LNCaP clone FGC (cell line): ENCODE measurements around the gene DNAAF3.
"Not testable (repeated sequence)": the region's sequence is repeated elsewhere in the genome, so short reads cannot be mapped to it uniquely, and the experiment has no call there.

Experiments used
- DNase-seq: peaks from one replicate; pipeline ENCODE4 v3.0.0-alpha.2; 2011; ENCODE audit warnings: low read depth
- H3K4me3 ChIP-seq: 2 replicates; pipeline ENCODE4 v1.5.1; 2011; ENCODE audit warnings: mild to moderate bottlenecking, low read depth, low read length, control low read depth
- TF ChIP-seq, protein P1 (sequence below): IDR thresholded peaks from 2 replicates; pipeline ENCODE4 v1.5.1; 2012; ENCODE audit warnings: mild to moderate bottlenecking; ENCODE audit not compliant: control insufficient read depth, insufficient read depth; ENCODE audit errors: extremely low read depth

DNAAF3 gene

DNA sequence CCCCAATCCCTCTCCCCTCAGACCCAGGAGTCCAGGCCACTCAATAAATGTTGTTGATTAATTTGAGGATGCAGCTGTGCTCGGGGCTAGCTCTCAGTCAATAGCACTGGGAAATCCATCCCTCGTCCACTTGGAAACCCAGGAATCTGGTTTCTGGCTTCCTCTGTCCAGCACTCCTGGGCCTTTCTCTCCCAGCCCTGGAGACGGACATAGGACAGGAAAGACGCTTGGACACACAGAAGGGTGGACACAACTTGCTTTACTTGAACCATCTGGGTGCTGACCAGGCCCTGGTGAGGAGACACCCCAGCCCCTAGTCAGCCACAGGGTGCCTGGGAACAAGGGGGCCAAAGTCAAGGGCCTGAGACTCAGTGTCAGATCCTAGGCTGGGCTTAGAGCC is 8.0 kb downstream of the DNAAF3 start:
- no peak overlapping the region for H3K4me3 ChIP-seq
- TF ChIP-seq, protein P1, sequence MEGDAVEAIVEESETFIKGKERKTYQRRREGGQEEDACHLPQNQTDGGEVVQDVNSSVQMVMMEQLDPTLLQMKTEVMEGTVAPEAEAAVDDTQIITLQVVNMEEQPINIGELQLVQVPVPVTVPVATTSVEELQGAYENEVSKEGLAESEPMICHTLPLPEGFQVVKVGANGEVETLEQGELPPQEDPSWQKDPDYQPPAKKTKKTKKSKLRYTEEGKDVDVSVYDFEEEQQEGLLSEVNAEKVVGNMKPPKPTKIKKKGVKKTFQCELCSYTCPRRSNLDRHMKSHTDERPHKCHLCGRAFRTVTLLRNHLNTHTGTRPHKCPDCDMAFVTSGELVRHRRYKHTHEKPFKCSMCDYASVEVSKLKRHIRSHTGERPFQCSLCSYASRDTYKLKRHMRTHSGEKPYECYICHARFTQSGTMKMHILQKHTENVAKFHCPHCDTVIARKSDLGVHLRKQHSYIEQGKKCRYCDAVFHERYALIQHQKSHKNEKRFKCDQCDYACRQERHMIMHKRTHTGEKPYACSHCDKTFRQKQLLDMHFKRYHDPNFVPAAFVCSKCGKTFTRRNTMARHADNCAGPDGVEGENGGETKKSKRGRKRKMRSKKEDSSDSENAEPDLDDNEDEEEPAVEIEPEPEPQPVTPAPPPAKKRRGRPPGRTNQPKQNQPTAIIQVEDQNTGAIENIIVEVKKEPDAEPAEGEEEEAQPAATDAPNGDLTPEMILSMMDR = no peak

DNA sequence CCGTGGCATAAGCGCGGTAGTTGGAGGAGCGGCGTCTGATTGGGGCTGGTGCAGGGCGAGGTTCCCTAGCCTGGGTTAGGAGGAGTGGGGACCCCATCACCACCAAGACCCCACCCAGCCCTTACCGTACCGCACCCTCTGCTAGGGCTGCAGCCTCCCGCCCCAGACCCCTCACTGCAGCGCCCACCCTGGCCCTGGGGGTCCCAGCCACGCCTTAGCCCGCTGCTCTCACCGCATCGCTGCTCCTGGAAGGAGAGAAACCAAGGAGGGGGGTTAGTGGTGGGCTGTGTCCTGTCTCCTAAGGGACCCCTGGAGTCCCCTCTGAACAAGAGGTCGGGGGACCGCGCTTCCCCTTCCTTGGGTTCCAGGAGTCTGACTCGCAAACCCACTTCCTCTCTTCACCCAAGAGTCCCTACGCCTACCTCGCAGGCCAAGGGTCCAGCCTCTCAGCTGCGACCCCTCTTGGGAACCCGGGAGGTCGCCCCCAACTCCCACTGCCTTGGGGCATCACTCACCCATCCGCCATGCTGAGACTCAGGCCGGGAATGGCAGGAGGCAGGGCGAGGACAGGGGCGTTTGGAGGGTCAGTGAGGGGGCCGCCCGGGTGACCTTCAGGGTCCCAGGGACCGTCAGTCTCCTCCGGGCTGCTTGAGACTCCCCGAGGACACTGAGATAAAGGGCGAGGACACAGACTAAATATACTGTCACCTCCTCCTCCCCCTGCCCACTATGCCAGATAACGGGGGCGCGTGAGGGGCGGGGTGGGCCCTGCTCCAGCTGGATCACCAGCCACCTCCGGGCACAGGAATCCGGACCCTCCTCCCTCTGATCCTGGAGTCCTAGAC is 9.1 kb downstream of the DNAAF3 start, which contains the start of gene TNNI3:
TNNI3 (minus strand) TSS at position 669 of the 845 bp plus-strand sequence; CDS start at position 526, 143 bp downstream.
- H3K4me3 ChIP-seq = no peak within 1 kb of the TSS
- DNase-seq = no peak
- TF ChIP-seq, protein P1 = no peak

More for the DNA sequence above, 8.0 kb downstream of the DNAAF3 start:
- DNase-seq = no peak

DNA sequence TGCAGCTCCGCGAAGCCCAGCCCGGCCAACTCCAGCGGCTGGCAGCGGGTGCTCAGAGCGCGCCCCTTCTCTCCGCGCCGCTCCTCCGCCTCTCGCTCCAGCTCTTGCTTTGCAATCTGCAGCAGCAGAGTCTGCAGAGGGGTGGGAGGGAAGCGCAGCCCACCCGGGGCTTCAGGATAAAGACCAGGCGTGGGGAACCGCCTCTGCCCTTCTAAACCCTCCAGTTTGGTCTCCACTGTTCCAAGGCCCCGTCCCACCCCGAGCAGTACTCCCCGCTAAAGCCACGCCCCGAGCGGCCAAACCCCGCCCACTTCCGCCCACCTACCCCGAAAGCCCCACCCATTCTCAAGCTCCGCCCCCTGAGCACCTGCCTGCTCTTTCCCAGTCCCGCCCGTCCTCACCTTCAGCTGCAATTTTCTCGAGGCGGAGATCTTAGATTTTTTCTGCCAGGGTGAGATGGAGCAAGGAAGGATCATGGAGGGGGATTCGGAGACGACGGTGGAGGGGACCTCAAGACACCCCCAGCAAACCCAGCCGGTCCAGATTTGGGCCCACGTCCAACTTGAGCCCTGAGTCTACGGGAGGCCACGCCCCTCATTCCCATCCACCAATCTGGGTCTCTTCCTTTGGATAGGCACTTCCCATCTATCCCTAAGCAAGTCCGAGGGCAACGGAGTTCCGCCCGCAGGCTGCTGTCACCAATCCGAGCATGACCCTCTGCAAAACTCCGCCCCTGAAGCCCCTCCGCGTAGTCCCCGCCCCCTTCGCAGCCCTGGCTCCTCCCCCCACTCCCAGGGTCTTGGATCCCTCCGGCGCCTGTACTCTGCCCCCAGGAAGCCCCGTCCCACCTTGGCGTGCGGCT is 10.0 kb downstream of the DNAAF3 start:
- TF ChIP-seq, protein P1 = no peak
- DNase-seq = no peak
- H3K4me3 ChIP-seq = no peak overlapping the region

DNA sequence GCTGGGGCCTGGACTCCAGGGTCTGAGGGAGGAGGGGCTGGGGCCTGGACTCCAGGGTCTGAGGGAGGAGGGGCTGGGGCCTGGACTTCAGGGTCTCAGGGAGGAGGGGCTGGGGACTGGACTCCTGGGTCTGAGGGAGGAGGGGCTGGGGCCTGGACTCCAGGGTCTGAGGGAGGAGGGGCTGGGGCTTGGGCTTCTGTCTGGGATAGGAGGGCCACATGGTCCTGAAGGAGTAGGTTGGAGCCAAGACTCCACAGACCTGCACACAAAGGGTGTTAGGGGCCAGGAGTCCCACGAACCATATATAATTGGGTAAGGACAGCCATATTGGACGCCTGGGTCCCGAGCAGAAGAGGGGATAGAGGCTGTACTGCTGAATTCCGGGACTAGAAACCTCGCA is 10.6 kb downstream of the DNAAF3 start:
- not testable (repeated sequence) for H3K4me3 ChIP-seq, DNase-seq

DNA sequence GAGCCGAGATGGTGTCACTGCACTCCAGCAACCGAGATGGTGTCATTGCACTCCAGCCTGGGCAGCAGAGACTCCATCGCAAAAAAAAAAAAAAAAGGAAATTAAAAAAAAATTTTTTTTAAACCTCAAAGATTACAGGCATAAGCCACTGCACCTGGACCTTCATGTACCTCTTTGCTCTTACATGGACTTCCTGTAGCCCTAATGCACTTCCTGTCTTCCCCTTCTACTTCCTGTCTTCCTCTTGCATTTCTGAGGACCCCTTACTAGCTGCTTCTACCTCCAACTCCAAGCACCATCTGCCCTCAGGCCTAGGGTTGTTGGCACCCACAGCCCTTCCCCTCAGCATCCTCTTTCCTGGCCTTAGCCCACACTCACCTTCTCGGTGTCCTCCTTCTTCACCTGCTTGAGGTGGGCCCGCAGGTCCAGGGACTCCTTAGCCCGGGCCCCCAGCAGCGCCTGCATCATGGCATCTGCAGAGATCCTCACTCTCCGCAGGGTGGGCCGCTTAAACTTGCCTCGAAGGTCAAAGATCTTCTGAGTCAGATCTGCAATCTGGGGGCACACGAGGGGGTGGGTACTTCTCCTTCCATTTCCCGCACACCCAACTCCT is 12.7 kb downstream of the DNAAF3 start:
- no peak for DNase-seq
- TF ChIP-seq, protein P1 = no peak
- no peak overlapping the region for H3K4me3 ChIP-seq

DNA sequence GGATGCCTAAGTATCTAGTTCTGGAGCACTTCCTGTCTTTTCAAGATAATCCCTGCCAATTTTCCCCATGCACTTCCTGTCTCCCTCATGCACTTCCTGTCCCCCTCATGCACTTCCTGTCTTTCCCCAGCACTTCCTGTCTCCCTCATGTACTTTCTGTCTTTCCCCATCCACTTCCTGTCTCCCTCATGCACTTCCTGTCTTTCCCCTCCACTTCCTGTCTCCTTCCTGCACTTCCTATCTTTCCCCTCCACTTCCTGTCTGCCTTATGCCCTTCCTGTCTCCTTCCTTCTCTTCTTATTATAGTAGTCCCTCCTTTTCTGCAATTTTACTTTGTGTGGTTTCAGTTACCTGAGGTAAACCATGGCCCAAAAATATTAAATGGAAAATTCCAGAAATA is 14.4 kb downstream of the DNAAF3 start:
- H3K4me3 ChIP-seq = no peak overlapping the region
- no peak for DNase-seq
- TF ChIP-seq, protein P1 = no peak
